OCI-LY3 (cell line): ENCODE data around the gene DUSP7.
"Not testable (repeated sequence)": the region's sequence is repeated elsewhere in the genome, so short reads cannot be mapped to it uniquely, and the experiment has no call there.

Experiments used
- H2AFZ ChIP-seq: fragments of 200-600, 300-600 bp; shearing (Covaris generic); 2 replicates; pipeline ENCODE4 v1.6.0; 2014; ENCODE audit warnings: antibody characterized with exemption, low read depth, low read length
- H3K27ac ChIP-seq: fragments of 200-600, 300-600 bp; sonication (generic); 2 replicates; pipeline ENCODE4 v1.5.1; 2014; ENCODE audit warnings: mild to moderate bottlenecking, low read length, moderate library complexity, mixed read lengths
- H3K27me3 ChIP-seq: fragments of 200-600, 300-600 bp; sonication (generic); 2 replicates; pipeline ENCODE4 v1.6.1; 2014; ENCODE audit warnings: low read depth, low read length, mixed read lengths
- H3K36me3 ChIP-seq: fragments of 200-600, 300-600 bp; sonication (generic); replicated peaks from 2 replicates; pipeline ENCODE3; 2014; ENCODE audit warnings: low read depth, low read length, mixed read lengths
- H3K4me1 ChIP-seq: fragments of 300-600, 200-600 bp; sonication (generic); 2 replicates; pipeline ENCODE4 v1.6.1; 2014; ENCODE audit warnings: low read length, mixed read lengths
- H3K4me2 ChIP-seq: fragments of 200-600, 300-600 bp; sonication (generic); 2 replicates; pipeline ENCODE4 v1.6.1; 2014; ENCODE audit warnings: low read length, mixed read lengths
- H3K4me3 ChIP-seq: fragments of 300-600, 200-600 bp; sonication (generic); 2 replicates; pipeline ENCODE4 v1.5.1; 2014; ENCODE audit warnings: antibody characterized with exemption, mild to moderate bottlenecking, low read length, moderate library complexity
- H3K79me2 ChIP-seq: fragments of 300-600, 200-600 bp; shearing (Covaris generic); 2 replicates; pipeline ENCODE4 v1.6.1; 2014; ENCODE audit warnings: mild to moderate bottlenecking, low read length, mixed read lengths
- H3K9ac ChIP-seq: fragments of 300-600, 200-600 bp; shearing (Covaris generic); 2 replicates; pipeline ENCODE4 v1.6.0; 2014; ENCODE audit warnings: mild to moderate bottlenecking, low read length, moderate library complexity
- H3K9me3 ChIP-seq: fragments of 200-600, 300-600 bp; shearing (Covaris generic); 2 replicates; pipeline ENCODE4 v1.6.1; 2014; ENCODE audit warnings: low read length, mixed read lengths; ENCODE audit not compliant: insufficient read depth
- H4K20me1 ChIP-seq: fragments of 200-600, 300-600 bp; sonication (generic); 2 replicates; pipeline ENCODE4 v1.6.1; 2016; ENCODE audit warnings: low read length, mixed read lengths; ENCODE audit not compliant: insufficient read depth
- CTCF ChIP-seq: fragments of 200-600, 300-600 bp; sonication (generic); IDR thresholded peaks from 2 replicates; pipeline ENCODE4 v1.5.1; 2014; ENCODE audit warnings: antibody characterized with exemption, low read length, low read depth
- EZH2phosphoT487 ChIP-seq: fragments of 200-600 bp; shearing (Covaris generic); IDR thresholded peaks from 2 replicates; pipeline ENCODE4 v1.6.1; 2018; ENCODE audit warnings: antibody characterized with exemption, mixed run types, low read depth

The DUSP7 gene

GRCh38 chr3:52043750-52044149 is 12.6 kb downstream of the DUSP7 start:
- Histone ChIP-seq H3K36me3 (no peaks in the 10 kb centered on the region), H3K9me3 (no peaks in the 10 kb centered on the region), H2AFZ (no peak overlapping the region), H3K4me1 (no peaks in the 10 kb centered on the region), H3K4me2 (no peak overlapping the region), H3K27me3 (peaks cover 29% of the 10 kb centered on the region), H4K20me1 (no peaks in the 10 kb centered on the region), H3K9ac (no peak overlapping the region), H3K79me2 (no peaks in the 10 kb centered on the region), H3K27ac (no peak overlapping the region), H3K4me3 (no peak overlapping the region)
- TF ChIP-seq CTCF = no peak
- TF ChIP-seq EZH2phosphoT487 = no peak

GRCh38 chr3:52043039-52043438 is 13.3 kb downstream of the DUSP7 start:
- not testable (repeated sequence) for H3K9me3 ChIP-seq, H3K36me3 ChIP-seq, H2AFZ ChIP-seq, H4K20me1 ChIP-seq, H3K4me3 ChIP-seq, H3K9ac ChIP-seq, H3K4me1 ChIP-seq, H3K27ac ChIP-seq, H3K4me2 ChIP-seq, H3K79me2 ChIP-seq
- H3K27me3 ChIP-seq = peaks cover 29% of the 10 kb centered on the region

- Histone ChIP-seq H2AFZ (no peak overlapping the region), H3K27ac (no peak overlapping the region), H3K4me2 (no peak overlapping the region)
Observed at GRCh38 chr3:52041118-52041731, 15.1 kb downstream of the DUSP7 start.

GRCh38 chr3:52040600-52040999 is 15.8 kb downstream of the DUSP7 start:
- Histone ChIP-seq H3K27me3 (peaks cover 29% of the 10 kb centered on the region), H3K4me3 (no peak overlapping the region), H3K4me1 (peaks cover 29% of the 10 kb centered on the region), H3K36me3 (no peaks in the 10 kb centered on the region), H3K27ac (no peak overlapping the region), H3K9me3 (no peaks in the 10 kb centered on the region), H3K79me2 (no peaks in the 10 kb centered on the region), H2AFZ (no peak overlapping the region), H4K20me1 (no peaks in the 10 kb centered on the region), H3K9ac (no peak overlapping the region), H3K4me2 (no peak overlapping the region)
- TF ChIP-seq CTCF (no peak), EZH2phosphoT487 (no peak)

More at GRCh38 chr3:52041118-52041731, 15.1 kb downstream of the DUSP7 start:
- no peaks in the 10 kb centered on the region for H3K9me3 ChIP-seq
- H4K20me1 ChIP-seq = no peaks in the 10 kb centered on the region
- no peaks in the 10 kb centered on the region for H3K79me2 ChIP-seq
- H3K4me1 ChIP-seq = peaks cover 23% of the 10 kb centered on the region
- no peak overlapping the region for H3K4me3 ChIP-seq
- peaks cover 29% of the 10 kb centered on the region for H3K27me3 ChIP-seq
- TF ChIP-seq CTCF (peak; percentile 43), EZH2phosphoT487 (no peak)
- no peak overlapping the region for H3K9ac ChIP-seq
- no peaks in the 10 kb centered on the region for H3K36me3 ChIP-seq
